Measurements from ENCODE around the gene DDX1. TPM values are rescaled to one million over a fixed set of nuclear protein-coding genes. Genes with fewer than 3 reads are reported as not detected.

DDX1 gene
- total RNA-seq, 2 donors from 2014 or later = 116 to 126 TPM

- H3K27me3 Mint-ChIP-seq (ENCODE audit: insufficient read depth) = peaks cover 4% of the 10 kb centered on the region
Observed at GRCh38 chr2:15570104-15570503, 21.6 kb upstream of the DDX1 start.

DNA sequence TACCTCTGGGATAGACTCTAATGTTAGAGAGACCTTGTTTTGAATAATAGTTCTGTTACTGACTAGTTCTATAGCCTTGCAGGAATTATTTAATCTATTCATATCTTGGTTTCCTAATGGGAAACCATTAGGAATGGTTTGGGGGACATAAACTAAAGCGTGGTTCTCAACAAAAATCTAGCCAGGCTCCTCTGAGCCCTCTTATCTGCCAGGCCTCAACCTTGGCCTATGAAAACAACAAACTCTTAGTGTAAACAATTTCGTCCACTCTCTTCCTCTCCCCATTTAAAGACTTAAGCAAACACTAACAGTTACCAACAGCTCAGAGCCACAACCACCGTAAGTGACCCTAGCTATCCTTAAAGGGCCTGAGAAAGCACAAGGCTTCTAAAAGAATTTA, 19.9 kb upstream of the DDX1 start:
- H3K27ac ChIP-seq (ENCODE audit: low read depth, low read length) = no peak overlapping the region
- H3K4me1 ChIP-seq (ENCODE audit: control insufficient read depth, insufficient read depth, low read length) = no peaks in the 10 kb centered on the region
- TF ChIP-seq CTCF (conservative IDR thresholded peaks at IDR 0.05) = no peak
- H3K27me3 ChIP-seq (ENCODE audit: control insufficient read depth, insufficient read depth, low read length, poor library complexity, severe bottlenecking) = no peaks in the 10 kb centered on the region
- 66 to 100% methylated on average over 1 to 3 of the region's 3 CpGs for WGBS, 2 experiments (ENCODE audit: insufficient coverage in 1 of 2, insufficient read length in 1 of 2)
- no peaks in the 10 kb centered on the region for H3K9me3 ChIP-seq (ENCODE audit: control insufficient read depth, low read length)
- Mint-ChIP-seq H3K9me3 (no peaks in the 10 kb centered on the region), H3K27me3 (ENCODE audit: insufficient read depth) (no peaks in the 10 kb centered on the region), H3K36me3 (ENCODE audit: low read depth) (peaks cover 2% of the 10 kb centered on the region), H3K27ac (peak overlapping the region; percentile 83), H3K4me1 (peaks cover 11% of the 10 kb centered on the region), H3K4me3 (no peak overlapping the region)
- H3K36me3 ChIP-seq (ENCODE audit: control insufficient read depth, insufficient read depth, low read length) = no peaks in the 10 kb centered on the region
- DNase-seq = no peak
- no peak overlapping the region for H3K9ac ChIP-seq (ENCODE audit: extremely low read depth, low read length, poor library complexity, severe bottlenecking)
- H3K4me3 ChIP-seq (ENCODE audit: low read length) = no peak overlapping the region

More at GRCh38 chr2:15570104-15570503, 21.6 kb upstream of the DDX1 start:
- WGBS, 2 experiments (ENCODE audit: insufficient coverage in 1 of 2, insufficient read length in 1 of 2) = 89% methylated on average over 5 of the region's 5 CpGs; no CpG with 5 or more reads in 1 of the 2 experiments
- Mint-ChIP-seq H3K4me3 (no peak overlapping the region), H3K27ac (no peak overlapping the region), H3K4me1 (peaks cover 11% of the 10 kb centered on the region), H3K36me3 (ENCODE audit: low read depth) (peaks cover 2% of the 10 kb centered on the region), H3K9me3 (no peaks in the 10 kb centered on the region)
- no peak for DNase-seq
- peaks cover 6% of the 10 kb centered on the region for H3K27me3 ChIP-seq (ENCODE audit: control insufficient read depth, insufficient read depth, low read length, poor library complexity, severe bottlenecking)
- no peak overlapping the region for H3K4me3 ChIP-seq (ENCODE audit: low read length)
- no peak for TF ChIP-seq CTCF (conservative IDR thresholded peaks at IDR 0.05)
- H3K27ac ChIP-seq (ENCODE audit: low read depth, low read length) = peak overlapping the region; percentile 67
- no peak overlapping the region for H3K9ac ChIP-seq (ENCODE audit: extremely low read depth, low read length, poor library complexity, severe bottlenecking)
- no peaks in the 10 kb centered on the region for H3K36me3 ChIP-seq (ENCODE audit: control insufficient read depth, insufficient read depth, low read length)
- no peaks in the 10 kb centered on the region for H3K9me3 ChIP-seq (ENCODE audit: control insufficient read depth, low read length)
- H3K4me1 ChIP-seq (ENCODE audit: control insufficient read depth, insufficient read depth, low read length) = no peaks in the 10 kb centered on the region

DNA sequence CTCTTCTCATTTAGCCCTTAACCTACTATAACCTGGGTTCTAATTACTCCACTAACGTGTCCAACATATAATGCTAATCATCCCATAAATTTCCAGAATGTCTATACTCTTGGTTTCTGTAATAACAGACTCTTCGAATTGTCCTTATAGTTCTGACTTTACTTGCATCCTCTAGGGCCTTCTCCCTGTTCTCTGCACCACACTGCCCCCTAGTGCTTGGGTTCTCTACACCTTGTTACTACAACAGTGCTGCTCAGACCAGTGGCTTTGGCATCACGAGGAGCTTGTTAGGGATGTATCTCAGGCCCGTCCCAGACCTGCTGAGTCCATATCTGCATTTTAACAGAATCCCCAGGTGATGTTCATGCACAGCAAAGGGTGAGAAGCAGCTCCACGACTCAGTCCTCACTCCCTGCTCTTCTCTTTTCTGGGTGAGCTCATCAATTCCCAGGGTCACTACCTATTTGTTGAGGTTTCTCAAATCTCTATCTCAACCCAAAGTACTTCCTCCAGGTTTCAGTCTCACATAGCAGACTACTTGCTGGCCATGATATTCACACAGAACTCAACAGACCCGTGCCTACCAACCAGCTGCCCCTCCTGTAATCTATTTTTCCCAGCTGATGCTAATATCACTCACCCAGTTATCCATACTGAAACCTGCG, 14.5 kb upstream of the DDX1 start:
- Mint-ChIP-seq H3K36me3 (ENCODE audit: low read depth) (no peaks in the 10 kb centered on the region), H3K4me3 (no peak overlapping the region), H3K9me3 (no peaks in the 10 kb centered on the region), H3K27ac (no peak overlapping the region), H3K4me1 (peaks cover 6% of the 10 kb centered on the region), H3K27me3 (ENCODE audit: insufficient read depth) (no peaks in the 10 kb centered on the region)
- H3K27ac ChIP-seq (ENCODE audit: low read depth, low read length) = no peak overlapping the region
- 33 to 34% methylated on average over 7 of the region's 7 CpGs for WGBS, 2 experiments (ENCODE audit: insufficient coverage in 1 of 2, insufficient read length in 1 of 2)
- no peaks in the 10 kb centered on the region for H3K27me3 ChIP-seq (ENCODE audit: control insufficient read depth, insufficient read depth, low read length, poor library complexity, severe bottlenecking)
- H3K9ac ChIP-seq (ENCODE audit: extremely low read depth, low read length, poor library complexity, severe bottlenecking) = no peak overlapping the region
- no peaks in the 10 kb centered on the region for H3K9me3 ChIP-seq (ENCODE audit: control insufficient read depth, low read length)
- peaks cover 6% of the 10 kb centered on the region for H3K4me1 ChIP-seq (ENCODE audit: control insufficient read depth, insufficient read depth, low read length)
- H3K36me3 ChIP-seq (ENCODE audit: control insufficient read depth, insufficient read depth, low read length) = no peaks in the 10 kb centered on the region
- TF ChIP-seq CTCF (conservative IDR thresholded peaks at IDR 0.05) = peak; percentile 90
- no peak overlapping the region for H3K4me3 ChIP-seq (ENCODE audit: low read length)
- DNase-seq = peak; percentile 98

All from endodermal cell (in vitro differentiated cells).